HFFc6 (cell line): Measurements from ENCODE around the gene SRMS. TPM values are rescaled to one million over a fixed set of nuclear protein-coding genes. Genes with fewer than 3 reads are reported as not detected.

Experiments used
- DNase-seq: peaks from one replicate; pipeline ENCODE4 v3.0.0-alpha.2; 2018
- H3K27ac Mint-ChIP-seq: 2 replicates; pipeline ENCODE4 v1.8.0; 2020; ENCODE audit warnings: mild to moderate bottlenecking, mixed read lengths
- H3K27me3 Mint-ChIP-seq: 2 replicates; pipeline ENCODE4 v1.8.0; 2021; ENCODE audit warnings: mild to moderate bottlenecking, moderate library complexity, mixed read lengths; ENCODE audit not compliant: insufficient read depth
- H3K36me3 Mint-ChIP-seq: 2 replicates; pipeline ENCODE4 v1.8.0; 2021; ENCODE audit warnings: low read depth, mixed read lengths
- H3K4me1 Mint-ChIP-seq: 2 replicates; pipeline ENCODE4 v1.8.0; 2020; ENCODE audit warnings: low read depth, mixed read lengths
- H3K4me3 Mint-ChIP-seq: 2 replicates; pipeline ENCODE4 v1.8.0; 2020; ENCODE audit warnings: mild to moderate bottlenecking, moderate library complexity, mixed read lengths
- H3K9me3 Mint-ChIP-seq: 2 replicates; pipeline ENCODE4 v1.8.0; 2020; ENCODE audit warnings: mild to moderate bottlenecking, mixed read lengths
- CTCF ChIP-seq: fragments of 200-600 bp; sonication (generic); IDR thresholded peaks from 2 replicates; pipeline ENCODE4 v1.5.0; 2021; ENCODE audit warnings: antibody characterized with exemption, mild to moderate bottlenecking
- total RNA-seq, 6 experiments: library from RNA; stranded (reverse); fragmentation: NEBNext Ultra II Directional; extraction: Animal tissue kit (Norgen Biotek cat#: 25700); gene quantifications; 2 replicates in 1 of 6; 3 replicates in 5 of 6; pipeline ENCODE4 v1.2.3, GENCODE V29; 2021

The SRMS gene
- total RNA-seq, 6 experiments from 2014 or later: not detected

GRCh38 chr20:63574829-63575743 is 27.5 kb upstream of the SRMS start:
- Mint-ChIP-seq H3K9me3 (no peaks in the 10 kb centered on the region), H3K27me3 (peaks cover 9% of the 10 kb centered on the region; the same call in 1 of the 2 replicates), H3K4me3 (peak overlapping the region; percentile 22), H3K27ac (peak overlapping the region; percentile 68), H3K4me1 (peaks cover 17% of the 10 kb centered on the region), H3K36me3 (no peaks in the 10 kb centered on the region)
- DNase-seq: no peak
- TF ChIP-seq CTCF: no peak

- Mint-ChIP-seq H3K4me3 (peak within 1 kb of the TSS; percentile 88), H3K9me3 (no peaks in the 10 kb centered on the region), H3K36me3 (no peaks in the 10 kb centered on the region), H3K27me3 (peaks cover 8% of the 10 kb centered on the region; the same call in 1 of the 2 replicates), H3K27ac (peak within 1 kb of the TSS; percentile 73), H3K4me1 (peaks cover 17% of the 10 kb centered on the region)
- DNase-seq: peak; percentile 38
- TF ChIP-seq CTCF: no peak
Observed at GRCh38 chr20:63574156-63574828, 26.7 kb upstream of the SRMS start, which contains the start of gene HELZ2. HELZ2 (minus strand) TSS chr20:63574239; CDS start chr20:63572385, 1,854 bp downstream.

- H3K27ac Mint-ChIP-seq: peak overlapping the region; percentile 73
- no peak for DNase-seq
- H3K4me3 Mint-ChIP-seq: peak overlapping the region; percentile 88
- H3K27me3 Mint-ChIP-seq: peaks cover 3% of the 10 kb centered on the region; the same call in 1 of the 2 replicates
- H3K9me3 Mint-ChIP-seq: no peaks in the 10 kb centered on the region
- no peaks in the 10 kb centered on the region for H3K36me3 Mint-ChIP-seq
- H3K4me1 Mint-ChIP-seq: peaks cover 17% of the 10 kb centered on the region
- TF ChIP-seq CTCF: no peak
Observed at GRCh38 chr20:63573647-63574131, 26.1 kb upstream of the SRMS start.

- Mint-ChIP-seq H3K9me3 (no peaks in the 10 kb centered on the region), H3K36me3 (no peaks in the 10 kb centered on the region), H3K27me3 (no peaks in the 10 kb centered on the region; the same call in 1 of the 2 replicates), H3K4me3 (peak overlapping the region; percentile 88), H3K4me1 (peaks cover 17% of the 10 kb centered on the region), H3K27ac (peak overlapping the region; percentile 73)
- no peak for DNase-seq
- TF ChIP-seq CTCF: peak; percentile 53
Observed at GRCh38 chr20:63572788-63573646, 25.5 kb upstream of the SRMS start.
